GF-D8 (cell line): ENCODE results near the gene C16orf96.

Experiments used
- DNase-seq: peaks from one replicate; lab custom pipeline; 2025; lab: John Stamatoyannopoulos, UW

Gene C16orf96

GRCh38 chr16:4616047-4616811 is 60.1 kb downstream of the C16orf96 start:
- peak; percentile 98 for DNase-seq

DNA sequence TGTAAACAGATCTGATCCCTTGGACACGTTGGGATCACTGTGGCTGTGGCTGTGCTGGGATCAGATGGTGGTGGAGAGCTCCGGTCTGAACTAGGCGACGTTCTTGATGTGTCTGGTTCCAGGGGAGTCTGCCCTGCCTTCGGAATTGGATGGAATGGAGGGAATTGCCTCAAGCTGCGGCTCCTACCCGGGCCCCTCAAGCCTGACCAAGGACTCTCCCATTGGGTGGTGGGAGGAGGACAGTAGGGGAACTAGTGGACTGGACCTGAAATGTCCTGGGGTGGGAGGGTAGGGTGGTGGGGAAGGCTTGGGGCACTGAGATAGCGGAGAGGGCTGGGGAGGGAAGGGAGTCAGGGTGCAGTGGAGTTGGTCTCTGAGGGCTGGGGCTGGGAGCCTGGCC is 61.7 kb downstream of the C16orf96 start:
- DNase-seq: no peak

- DNase-seq: no peak
Measured at GRCh38 chr16:4618645-4619418, 62.7 kb downstream of the C16orf96 start.

DNA sequence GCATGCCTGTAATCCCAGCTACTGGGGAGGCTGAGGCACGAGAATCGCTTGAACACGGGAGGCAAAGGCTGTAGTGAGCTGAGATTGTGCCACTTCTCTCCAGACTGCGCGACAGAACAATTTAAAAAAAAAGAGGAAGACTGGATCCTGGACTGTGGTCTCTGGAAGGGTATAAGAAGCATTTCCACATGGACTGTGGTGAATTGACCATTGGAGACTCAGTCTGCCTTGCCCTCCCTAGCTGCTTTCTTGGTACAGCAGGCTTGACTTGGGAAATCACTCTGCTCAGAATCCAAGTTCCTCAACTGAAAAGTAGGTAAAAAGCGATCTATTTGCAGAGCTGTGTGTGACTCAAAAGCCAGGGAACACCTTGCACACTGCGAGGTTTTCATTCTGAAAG is 67.5 kb downstream of the C16orf96 start:
- peak; percentile 15 for DNase-seq

GRCh38 chr16:4624015-4624826 is 68.1 kb downstream of the C16orf96 start, which contains the start of gene MGRN1:
Gene MGRN1 (plus strand): TSS chr16:4624826. CDS start chr16:4624961, 135 bp downstream.
- peak; percentile 86 for DNase-seq

DNA sequence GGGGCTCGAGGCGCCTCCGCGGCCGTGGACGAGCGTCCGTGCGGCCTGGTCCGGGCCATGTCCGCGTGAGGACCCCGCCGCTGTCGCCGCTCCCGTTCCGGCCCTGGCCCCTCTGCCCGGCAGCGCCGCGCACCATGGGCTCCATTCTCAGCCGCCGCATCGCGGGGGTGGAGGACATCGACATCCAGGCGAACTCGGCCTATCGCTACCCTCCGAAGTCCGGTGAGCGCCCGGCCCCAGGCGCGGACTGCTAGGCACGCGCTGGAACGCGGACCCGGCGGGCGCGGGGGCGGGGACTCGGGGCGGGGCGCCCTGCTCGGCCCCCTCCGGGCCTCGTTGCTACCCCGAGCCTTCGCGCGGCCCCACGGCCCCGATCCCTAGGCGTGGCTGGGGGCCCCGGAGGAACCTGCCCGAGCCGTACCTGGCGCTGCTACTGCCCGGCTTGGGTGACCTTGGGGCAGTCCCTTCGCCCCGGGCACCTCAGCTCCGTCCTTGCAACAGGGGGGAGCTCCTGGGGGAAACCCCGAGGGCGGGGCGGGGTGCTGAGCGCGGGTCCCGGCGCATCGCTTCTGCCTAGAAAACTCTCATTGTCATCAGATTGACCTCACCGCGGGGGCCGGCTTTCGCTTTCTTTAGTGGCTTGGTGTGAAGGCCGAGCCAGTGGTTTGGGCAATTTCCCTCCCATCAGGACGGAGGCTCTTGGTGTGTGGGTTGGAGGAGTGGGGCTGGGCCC is 68.9 kb downstream of the C16orf96 start:
- no peak for DNase-seq

DNA sequence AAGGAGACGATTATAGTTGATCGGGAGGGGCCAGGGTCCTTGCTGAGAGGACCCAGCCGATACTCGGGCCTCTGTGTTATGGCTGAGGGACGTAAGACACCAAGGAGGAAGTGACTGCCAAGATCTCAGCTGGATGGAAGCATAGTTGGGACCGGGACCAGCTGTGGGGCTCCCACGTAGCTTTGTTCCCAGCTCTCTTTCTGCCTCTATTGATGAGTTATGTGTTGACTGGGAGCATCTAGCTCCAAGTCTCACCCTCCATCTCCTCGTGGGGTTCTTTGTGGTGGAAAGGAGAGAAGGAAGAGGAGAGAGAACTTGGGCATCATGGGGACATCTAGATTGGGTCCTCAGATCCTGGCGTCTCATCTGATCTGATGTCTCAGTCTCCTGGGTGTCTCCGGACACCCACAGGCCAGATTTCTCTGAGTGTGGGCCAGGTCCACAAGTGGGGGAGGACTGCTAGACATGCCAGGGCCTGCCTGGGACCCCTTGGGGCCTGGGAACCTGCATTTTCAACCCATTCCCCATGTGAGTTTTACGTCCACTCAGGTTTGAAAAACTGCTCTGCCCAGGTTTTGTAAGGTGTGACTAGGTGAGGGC is 69.5 kb downstream of the C16orf96 start:
- no peak for DNase-seq

DNA sequence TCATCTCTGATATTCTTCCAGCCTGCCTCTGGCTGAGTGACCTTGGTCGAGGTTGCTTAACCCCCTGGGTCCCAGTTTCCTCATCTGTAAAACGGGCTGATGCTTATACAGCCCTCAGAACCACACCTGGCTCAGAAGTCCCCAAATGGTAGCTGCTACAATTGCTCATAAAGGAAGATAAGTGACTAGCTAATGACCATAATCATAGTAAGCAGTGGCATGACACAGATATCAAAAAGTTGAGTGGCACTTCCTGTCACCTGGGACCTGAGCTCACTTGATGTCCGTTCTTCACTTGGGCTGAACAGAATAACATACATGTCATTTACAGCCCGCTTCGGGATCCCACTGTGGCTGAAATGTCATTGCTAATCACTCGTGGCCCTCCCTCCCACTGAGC is 70.3 kb downstream of the C16orf96 start:
- no peak for DNase-seq

DNA sequence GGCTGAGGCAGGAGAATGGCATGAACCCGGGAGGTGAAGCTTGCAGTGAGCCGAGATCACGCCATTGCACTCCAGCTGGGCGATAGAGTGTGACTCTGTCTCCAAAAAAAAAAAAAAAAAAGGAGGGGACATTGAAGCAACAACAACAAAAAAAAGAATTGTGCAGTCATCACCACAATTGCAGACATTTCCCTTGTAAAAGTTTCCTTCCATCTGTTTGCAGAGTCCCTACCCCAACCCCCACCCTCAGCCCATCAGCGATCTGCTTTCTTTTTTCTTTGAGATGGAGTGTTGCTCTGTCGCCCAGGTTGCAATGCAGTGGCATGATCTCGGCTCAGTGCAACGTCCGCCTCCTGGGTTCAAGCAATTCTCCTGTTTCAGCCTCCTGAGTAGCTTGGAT is 72.1 kb downstream of the C16orf96 start:
- DNase-seq: peak; percentile 48

DNA sequence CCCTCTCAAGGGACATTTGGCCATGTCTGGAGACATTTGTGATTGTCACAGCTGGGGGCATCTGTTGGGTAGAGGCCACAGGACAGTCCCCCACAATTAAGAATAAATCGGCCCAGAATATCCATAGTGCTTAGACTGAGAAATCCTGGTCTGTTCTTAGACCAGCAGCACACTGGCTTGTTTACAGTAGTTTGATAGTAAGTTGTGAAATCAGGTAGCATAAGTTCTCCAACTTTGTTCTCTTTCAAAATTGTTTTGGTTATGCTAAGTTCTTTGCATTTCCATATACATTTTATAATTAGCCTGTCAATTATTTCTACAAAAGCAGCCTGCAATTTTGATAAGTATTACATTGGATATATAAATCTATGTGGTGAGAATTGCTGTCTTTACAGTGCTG is 75.3 kb downstream of the C16orf96 start:
- no peak for DNase-seq

GRCh38 chr16:4633910-4634635 is 77.9 kb downstream of the C16orf96 start:
- no peak for DNase-seq

- no peak for DNase-seq
Measured at GRCh38 chr16:4634768-4635167, 78.6 kb downstream of the C16orf96 start.

GRCh38 chr16:4636196-4636595 is 80.1 kb downstream of the C16orf96 start:
- no peak for DNase-seq

GRCh38 chr16:4637501-4638166 is 81.5 kb downstream of the C16orf96 start:
- no peak for DNase-seq

DNA sequence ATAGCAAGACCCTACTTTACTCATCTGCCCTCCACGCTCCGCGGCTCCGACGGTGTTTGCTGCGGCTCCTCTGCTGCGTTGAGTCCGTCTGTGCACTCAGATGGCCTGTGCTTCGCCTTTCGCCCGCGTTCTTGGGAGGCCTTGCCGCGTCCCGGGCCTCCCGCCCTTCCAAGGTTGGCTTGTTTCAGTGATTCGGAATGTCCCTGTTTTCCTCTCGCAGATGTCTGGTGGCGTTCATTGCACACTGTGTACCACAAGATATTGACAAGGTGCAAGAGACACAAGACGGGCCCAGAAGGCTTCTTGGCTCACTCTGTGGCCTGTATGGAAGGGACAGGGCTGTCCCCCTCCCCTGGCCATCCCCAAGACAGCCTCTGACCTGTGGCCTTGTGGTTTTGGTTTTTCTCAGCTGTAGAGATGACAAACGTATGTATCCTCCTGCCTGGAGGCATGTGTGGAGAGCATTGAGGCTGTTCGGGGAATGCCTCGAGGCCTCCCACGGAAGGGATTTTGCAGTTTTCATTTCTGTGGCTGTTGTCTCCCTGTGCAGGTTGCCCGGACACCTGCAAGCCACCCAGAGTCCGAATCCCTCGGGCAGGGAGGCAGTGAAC is 83.9 kb downstream of the C16orf96 start:
- DNase-seq: no peak

- DNase-seq: no peak
Measured at GRCh38 chr16:4640572-4641305, 84.6 kb downstream of the C16orf96 start.

DNA sequence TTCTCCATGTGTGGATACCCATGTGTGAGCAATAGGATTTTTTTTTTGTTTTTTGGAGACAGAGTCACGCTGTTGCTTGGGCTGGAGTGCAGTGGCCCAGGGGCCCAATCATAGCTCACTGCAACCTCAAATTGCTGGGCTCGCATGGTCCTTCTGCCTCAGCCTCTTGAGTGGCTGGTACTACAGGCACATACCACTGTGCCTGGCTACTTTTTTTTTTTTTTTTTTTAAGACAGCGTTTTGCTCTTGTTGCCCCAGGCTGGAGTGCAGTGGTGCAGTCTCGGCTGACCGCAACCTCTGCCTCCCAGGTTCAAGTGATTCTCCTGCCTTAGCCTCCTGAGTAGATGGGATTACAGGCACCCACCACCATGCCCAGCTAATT is 85.2 kb downstream of the C16orf96 start:
- DNase-seq: no peak

DNA sequence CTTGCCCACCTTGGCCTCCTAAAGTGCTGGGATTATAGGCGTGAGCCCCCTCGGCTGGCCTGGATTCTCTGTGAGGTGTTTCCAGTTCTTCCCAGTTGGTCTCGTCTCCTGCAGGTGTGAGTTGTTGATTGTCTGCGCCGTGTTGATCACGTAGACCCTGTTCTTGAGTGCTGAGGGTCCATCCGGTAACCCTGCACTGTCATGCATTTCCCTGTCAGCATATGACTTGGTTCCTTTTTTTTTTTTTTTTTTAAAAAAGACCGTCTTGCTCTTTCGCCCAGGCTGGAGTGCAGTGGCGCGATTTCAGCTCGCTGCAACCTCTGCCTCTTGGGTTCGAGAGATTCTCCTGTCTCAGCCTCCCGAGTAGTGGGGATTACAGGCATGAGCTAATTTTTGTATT is 85.8 kb downstream of the C16orf96 start:
- DNase-seq: no peak
